GM18951 (cell line): ENCODE results near the gene CACNA2D1.
"Not testable (repeated sequence)": the region's sequence is repeated elsewhere in the genome, so short reads cannot be mapped to it uniquely, and the experiment has no call there.

ENCODE experiments used
- POLR2A ChIP-seq: IDR thresholded peaks from 4 replicates; pipeline ENCODE4 v1.6.1; 2011; ENCODE audit warnings: mild to moderate bottlenecking; ENCODE audit not compliant: insufficient read length, insufficient read depth; ENCODE audit errors: extremely low read depth
- in situ Hi-C: fragments of 300-500 bp; cut with MboI; formaldehyde crosslinking; loops from one replicate; pipeline ENCODE4 v1.12.0; 2022; ENCODE audit warnings: low sequenced_read_pairs, mixed read lengths, inconsistent platforms; ENCODE audit not compliant: unreplicated experiment

Gene CACNA2D1

DNA sequence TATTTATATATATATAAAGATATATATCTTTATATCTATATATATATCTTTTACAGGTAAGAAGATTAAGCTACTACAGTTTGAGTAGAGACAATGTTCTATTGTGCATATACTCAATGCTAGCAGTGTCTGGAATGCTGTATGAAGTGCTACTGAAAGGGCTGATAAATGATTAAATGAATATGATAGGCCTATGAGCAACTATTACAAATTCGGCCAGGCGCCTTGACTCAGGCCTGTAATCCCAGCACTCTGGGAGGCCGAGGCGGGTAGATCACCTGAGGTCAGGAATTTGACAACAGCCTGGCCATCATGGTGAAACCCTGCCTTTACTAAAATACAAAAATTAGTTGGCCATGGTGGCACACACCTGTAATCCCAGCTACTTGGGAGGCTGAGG lies 297.1 kb downstream of the CACNA2D1 start:
- in situ Hi-C loops, result no loop called here
- no peak for TF ChIP-seq POLR2A

- no peak for TF ChIP-seq POLR2A
- in situ Hi-C loops, result no loop called here
Observed at GRCh38 chr7:82142263-82142864, 301.2 kb downstream of the CACNA2D1 start.

DNA sequence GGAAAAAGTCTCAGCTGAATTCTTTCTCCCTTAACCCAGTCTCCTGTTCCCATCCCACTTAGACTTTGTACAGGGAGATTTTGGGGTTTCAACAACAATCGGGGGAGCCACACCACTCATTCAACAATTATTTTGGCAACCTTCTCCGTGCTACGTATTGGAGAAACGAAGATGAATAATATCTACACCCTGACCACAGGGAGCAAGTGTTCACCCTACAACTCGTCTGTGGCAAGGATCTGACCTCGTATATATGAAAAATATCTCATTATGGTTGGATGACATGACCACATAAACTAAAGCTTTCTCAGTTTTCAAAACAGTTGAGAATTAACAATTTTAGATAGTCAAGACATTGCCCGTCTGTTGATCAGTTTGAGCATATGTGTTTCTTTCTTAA lies 302.1 kb downstream of the CACNA2D1 start:
- in situ Hi-C loops, result no loop called here
- TF ChIP-seq POLR2A, result no peak

DNA sequence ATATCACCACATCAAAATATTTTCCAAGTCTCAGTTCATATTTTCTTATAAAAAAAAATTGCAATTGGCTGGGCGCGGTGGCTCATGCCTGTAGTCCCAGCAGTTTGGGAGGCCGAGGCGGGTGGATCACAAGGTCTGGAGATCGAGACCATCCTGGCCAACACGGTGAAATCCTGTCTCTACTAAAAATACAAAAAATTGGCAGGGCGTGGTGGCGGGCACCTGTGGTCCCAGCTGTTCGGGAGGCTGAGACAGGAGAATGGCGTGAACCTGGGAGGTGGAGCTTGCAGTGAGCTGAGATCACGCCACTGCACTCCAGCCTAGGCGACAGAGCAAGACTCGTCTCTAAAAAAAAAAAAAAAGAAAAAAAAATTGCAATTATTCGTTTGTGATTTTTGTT lies 303.0 kb downstream of the CACNA2D1 start:
- in situ Hi-C loops, result not testable (repeated sequence)

- TF ChIP-seq POLR2A, result no peak
- in situ Hi-C loops, result no loop called here
Observed at GRCh38 chr7:82131215-82131614, 312.4 kb downstream of the CACNA2D1 start.

GRCh38 chr7:82129091-82129490 lies 314.5 kb downstream of the CACNA2D1 start:
- in situ Hi-C loops, result no loop called here
- TF ChIP-seq POLR2A, result no peak

DNA sequence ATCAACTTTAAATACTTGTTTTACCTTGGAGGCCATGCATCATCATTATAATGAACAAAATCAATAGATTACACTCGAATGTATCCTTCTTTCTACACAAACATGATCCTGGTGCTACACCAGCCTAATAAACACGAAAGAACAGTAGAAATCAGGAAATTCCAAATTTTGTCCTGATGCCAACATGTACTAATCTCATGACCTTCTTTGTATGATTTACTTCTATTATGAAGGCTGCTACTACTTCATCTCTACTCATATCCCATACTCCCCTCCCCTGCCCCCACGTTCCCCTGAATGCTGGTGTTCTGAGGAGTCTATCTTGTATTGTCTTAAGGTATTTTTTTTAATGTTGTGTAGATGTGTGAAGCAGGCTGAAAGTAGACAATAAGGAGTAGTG lies 315.0 kb downstream of the CACNA2D1 start:
- TF ChIP-seq POLR2A, result no peak
- in situ Hi-C loops, result no loop called here

DNA sequence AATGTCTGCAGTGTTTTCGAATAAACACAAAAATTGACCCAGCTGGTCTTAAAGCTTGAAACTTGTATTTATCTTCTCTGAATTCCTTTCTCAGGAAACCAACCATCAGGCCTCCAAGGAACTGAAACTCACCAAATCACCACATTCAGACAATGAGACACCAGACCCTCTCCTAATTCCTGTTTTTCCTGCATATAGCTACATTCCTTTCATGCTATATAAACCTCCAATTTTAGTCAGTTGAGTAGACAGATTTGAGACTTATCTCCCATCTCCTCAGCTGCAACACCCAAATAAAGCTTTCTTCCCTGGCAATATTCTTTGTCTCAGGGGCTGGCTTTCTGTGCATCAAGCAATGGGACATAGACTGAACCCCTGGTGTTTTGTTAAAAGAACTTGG lies 317.0 kb downstream of the CACNA2D1 start:
- in situ Hi-C loops, result no loop called here
- no peak for TF ChIP-seq POLR2A

GRCh38 chr7:82124445-82124844 lies 319.1 kb downstream of the CACNA2D1 start:
- in situ Hi-C loops, result no loop called here
- no peak for TF ChIP-seq POLR2A

DNA sequence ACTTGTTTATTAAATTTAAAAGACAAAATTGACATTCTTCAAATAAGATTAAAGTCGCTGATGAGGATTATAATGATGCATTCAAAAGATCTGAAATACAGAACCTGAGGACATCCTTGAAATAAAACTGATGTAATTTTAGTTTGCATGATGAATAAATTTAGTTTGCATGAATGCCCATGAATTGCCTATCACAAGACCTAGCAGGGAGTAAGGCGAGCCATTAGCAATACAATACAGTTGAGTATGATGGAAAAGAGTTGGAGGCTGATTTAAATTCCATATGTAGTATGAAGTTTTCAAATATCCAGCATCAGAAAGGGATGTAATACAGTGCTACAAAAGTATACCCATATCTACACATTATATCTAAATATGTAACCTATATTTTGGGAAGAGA lies 321.3 kb downstream of the CACNA2D1 start:
- in situ Hi-C loops, result no loop called here

DNA sequence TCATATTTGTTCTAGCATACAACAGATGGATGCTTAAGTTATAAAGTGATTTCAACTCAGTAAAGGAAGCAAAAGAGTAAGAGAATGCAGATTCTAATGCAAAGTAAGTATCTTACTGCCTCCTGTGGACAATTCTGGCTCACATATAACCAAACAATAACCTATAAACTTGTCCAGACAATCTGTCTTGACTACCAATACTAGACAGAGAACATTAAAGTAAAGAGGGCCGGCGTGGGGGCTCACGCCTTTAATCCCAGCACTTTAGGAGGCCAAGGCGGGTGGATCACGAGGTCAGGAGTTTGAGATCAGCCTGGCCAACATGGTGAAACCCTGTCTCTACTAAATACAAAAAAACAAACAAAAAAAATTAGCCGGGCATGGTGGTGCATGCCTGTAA lies 329.3 kb downstream of the CACNA2D1 start:
- TF ChIP-seq POLR2A, result no peak
- in situ Hi-C loops, result no loop called here

More for the DNA sequence above, 321.3 kb downstream of the CACNA2D1 start:
- no peak for TF ChIP-seq POLR2A

DNA sequence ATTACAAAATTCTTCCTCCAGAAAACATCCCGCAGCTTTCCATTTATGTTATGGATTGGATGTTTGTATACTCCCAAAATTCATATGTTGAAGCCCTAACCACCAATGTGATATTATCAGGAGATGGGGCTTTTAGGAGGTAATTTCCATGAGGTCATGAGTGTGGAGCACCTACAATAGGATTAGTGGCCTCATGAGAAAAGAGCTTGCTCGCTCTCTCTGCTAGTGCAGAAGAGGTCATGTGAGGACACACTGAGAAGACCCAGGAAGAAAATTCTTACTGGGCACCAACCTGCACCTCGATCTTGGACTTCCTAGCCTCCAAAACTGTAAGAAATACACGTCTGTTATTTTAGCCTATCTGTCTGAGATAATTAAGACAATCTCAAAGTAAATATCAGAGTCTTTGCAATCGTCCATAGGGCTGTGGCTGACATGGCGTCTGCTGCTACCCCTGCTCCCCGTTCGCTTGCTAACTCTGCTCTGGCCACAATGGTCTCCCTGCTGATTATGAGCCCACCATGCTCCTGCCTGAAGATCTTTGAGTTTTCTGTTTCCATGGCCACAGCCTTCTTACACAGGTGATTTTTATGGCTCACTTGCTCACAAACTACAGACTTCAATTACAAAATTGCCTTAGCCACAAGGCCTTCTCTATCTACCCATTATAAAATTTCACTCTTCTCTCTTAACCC lies 333.3 kb downstream of the CACNA2D1 start:
- in situ Hi-C loops, result no loop called here
- TF ChIP-seq POLR2A, result no peak

DNA sequence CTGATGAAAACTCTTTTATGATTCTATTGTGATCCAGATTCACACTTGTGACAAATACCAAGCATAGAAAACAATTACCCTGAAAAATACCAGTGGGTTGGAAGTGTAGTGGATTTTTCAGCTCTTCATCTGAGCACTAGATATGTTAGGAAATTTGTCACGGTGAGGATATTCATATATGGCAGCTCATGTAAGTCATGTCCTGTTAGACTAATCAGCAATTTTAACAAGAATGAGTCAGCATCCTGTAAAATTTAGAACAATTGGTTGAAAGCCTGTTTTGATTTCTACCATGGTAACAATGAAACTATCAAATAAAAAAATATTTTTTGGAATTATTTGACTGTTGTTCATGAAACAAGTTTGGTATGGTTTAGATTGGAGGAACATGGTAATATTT lies 334.3 kb downstream of the CACNA2D1 start:
- in situ Hi-C loops, result no loop called here
- no peak for TF ChIP-seq POLR2A

DNA sequence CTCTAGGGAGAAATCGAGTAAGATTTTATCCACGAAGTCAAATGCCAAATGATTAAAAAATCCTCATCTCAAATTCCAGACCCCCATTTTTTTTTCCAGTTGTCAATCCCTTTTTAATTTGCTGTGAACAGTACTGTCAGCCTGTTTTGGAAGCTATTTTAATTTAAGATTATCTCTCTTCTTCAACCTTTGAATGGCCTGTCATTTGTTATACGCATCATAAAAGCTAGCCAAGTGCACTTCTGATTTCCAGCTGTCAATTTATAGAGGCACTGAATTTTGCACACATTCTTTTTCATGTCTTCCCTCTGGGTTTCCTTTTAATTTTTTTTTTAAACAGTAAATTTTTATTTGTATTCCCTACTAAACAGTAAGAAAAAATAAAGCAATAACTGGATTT lies 337.4 kb downstream of the CACNA2D1 start:
- in situ Hi-C loops, result no loop called here
- no peak for TF ChIP-seq POLR2A
